B cell (primary cell): Measurements from ENCODE around the gene FERMT3.

Experiments used
- CTCF ChIP-seq: fragments of 200-600 bp; IDR thresholded peaks from one replicate; pipeline ENCODE4 v1.8.0; 2022; ENCODE audit warnings: antibody characterized with exemption, mild to moderate bottlenecking
- EZH2 ChIP-seq: IDR thresholded peaks from 2 replicates; pipeline ENCODE4 v1.6.1; 2012; ENCODE audit warnings: borderline replicate concordance, low read depth, mild to moderate bottlenecking, moderate library complexity, low read length; ENCODE audit not compliant: insufficient read depth, poor library complexity, severe bottlenecking

GRCh38 chr11:64260147-64260708, 53.7 kb downstream of the FERMT3 start:
- no peak for TF ChIP-seq CTCF
- TF ChIP-seq EZH2, result no peak
